GM12801 (cell line): ENCODE results near the gene TSPAN10.

Experiments used
- TF ChIP-seq, protein P1 (sequence below): IDR thresholded peaks from one replicate; pipeline ENCODE4 v1.5.1; 2011; ENCODE audit warnings: control low read depth; ENCODE audit not compliant: insufficient read length; ENCODE audit errors: extremely low read depth

TSPAN10 gene

DNA sequence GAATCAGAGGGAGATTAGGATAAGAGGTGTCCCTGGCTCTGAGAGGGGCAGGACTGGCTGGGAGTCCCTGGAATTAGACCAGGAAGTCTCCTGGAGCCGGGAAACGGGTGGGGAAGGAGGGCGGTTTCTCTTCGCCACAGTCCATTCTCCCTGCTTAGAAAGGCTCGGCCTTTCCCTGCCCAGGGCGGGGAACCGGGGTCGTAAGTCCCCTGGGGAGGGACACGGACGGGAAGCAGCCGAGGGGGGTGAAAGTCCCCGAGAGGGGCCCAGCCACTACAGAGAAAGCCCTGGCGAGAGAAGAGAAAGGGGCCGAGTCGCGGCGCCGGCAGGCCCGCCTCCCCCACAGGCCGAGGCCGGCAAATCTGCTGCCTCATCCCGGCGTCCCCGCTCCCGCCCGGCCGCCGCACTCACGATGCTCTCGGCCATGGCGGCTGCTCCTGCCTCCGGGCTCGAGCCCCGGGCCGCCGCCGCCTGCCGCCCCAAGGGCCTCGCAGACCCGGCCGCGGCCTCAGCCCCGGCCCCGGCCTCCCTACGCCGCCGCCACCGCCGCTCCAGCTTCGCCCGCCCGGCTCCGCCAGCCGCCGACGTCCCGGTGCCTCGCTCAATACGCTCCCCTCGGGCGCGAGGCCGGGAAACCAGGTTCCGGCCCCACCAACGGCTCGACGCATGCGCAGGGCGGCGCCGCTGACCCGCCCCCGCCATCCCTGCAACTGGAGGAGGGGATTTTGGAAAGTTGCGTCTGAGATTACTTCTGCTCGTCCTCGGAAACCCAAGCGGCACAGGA, at the start of gene TSPAN10, which contains the start of gene NPLOC4:
TSS of gene TSPAN10 (plus strand) at position 692 of the 784 bp plus-strand sequence. CDS start 5,217 bp downstream, outside the sequence.
TSS of gene NPLOC4 (minus strand) at position 608 of the 784 bp plus-strand sequence. CDS start at position 426, 182 bp downstream.
- TF ChIP-seq, protein P1, sequence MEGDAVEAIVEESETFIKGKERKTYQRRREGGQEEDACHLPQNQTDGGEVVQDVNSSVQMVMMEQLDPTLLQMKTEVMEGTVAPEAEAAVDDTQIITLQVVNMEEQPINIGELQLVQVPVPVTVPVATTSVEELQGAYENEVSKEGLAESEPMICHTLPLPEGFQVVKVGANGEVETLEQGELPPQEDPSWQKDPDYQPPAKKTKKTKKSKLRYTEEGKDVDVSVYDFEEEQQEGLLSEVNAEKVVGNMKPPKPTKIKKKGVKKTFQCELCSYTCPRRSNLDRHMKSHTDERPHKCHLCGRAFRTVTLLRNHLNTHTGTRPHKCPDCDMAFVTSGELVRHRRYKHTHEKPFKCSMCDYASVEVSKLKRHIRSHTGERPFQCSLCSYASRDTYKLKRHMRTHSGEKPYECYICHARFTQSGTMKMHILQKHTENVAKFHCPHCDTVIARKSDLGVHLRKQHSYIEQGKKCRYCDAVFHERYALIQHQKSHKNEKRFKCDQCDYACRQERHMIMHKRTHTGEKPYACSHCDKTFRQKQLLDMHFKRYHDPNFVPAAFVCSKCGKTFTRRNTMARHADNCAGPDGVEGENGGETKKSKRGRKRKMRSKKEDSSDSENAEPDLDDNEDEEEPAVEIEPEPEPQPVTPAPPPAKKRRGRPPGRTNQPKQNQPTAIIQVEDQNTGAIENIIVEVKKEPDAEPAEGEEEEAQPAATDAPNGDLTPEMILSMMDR = no peak

DNA sequence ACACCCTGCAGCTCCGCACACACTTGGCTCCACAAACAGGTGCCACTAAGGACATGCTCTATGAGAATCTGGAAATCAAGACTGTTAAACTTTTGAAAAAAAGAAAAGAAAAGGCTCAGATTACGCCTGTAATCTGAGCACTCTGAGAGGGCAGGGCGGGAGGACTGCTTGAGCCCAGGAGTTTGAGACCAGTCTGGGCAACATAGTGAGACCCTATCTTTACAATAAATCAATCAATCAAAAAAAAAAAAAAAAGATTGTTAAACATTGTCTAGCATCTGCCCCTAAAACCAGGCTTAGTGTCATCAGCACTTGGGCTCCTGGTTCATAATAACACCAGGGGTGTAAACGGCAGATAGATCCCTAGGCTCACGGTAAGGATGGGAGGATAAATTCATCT, 47.4 kb upstream of the TSPAN10 start:
- TF ChIP-seq, protein P1 = no peak

DNA sequence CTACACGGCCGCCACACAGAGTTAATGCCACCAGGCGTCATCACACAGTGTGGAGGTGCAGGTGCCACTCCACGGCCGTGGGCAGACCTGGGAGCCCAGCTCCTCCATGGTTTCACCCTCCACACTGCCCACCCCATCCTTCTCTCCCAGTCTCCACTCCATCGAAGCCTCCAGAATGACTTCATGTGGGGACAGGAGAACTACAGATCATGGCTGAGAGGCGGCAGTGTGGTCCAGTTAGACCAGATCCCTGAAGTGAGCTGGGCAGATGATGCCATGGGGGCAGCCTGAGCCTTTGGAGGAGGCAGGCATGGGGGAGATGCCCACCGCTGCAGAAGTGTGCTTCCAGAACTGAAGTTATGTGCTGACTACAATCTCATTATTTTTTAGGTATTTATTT, 46.9 kb upstream of the TSPAN10 start:
- TF ChIP-seq, protein P1 = no peak

DNA sequence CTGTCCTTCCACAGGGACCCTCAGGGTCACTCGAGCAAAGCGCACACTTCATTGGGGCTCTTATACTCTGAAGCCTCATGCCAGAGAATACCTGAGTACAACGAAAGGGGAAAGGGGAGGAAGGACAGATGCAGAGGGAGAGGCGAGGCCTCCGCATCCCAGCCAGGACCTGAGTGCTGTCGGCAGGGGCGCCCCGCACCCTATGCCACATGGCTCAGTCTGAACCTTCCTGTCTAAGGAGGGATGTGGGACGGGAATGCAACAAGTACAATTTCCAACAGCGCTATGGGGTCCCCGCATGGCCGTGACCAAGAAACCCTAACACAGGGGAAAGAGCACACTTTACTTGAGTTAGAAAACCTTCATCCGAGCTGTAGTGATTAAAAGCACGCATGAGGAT, 45.0 kb upstream of the TSPAN10 start:
- TF ChIP-seq, protein P1 = no peak

DNA sequence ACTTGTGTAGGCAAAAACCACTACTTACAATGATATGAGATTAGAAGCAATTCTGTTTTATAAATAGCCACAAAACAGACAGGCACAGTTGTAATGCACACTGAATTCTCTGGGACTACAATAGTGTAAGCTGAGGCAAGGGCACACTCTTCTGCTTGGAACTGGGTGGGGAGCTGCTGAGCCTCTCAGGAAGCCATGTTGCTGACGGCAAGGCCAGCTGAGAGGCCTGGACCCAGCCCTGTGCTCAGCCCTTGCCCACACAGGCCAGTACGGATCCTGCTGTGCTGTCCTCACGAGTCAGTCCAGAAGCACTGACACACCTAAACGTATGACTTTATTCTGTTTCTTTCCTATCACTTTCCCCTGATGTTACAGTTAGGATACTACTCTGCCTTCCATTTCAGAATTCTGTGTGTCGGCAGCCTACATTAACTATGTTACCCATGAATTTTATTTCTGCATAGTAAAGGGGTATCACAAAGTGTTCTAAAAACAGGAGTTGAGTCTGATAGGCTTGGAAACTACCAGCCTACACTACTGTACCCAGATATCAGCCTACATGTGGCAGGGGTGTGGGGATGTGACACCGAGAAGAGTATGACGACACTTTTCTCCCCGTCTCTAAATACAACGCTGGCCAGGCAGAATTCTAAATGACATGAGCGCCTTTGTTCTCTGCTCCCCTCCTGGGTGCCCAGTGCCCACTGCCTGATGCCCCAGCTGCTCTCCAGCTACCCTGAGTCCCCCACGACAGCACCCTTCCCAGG, 43.7 kb upstream of the TSPAN10 start:
- TF ChIP-seq, protein P1 = no peak

DNA sequence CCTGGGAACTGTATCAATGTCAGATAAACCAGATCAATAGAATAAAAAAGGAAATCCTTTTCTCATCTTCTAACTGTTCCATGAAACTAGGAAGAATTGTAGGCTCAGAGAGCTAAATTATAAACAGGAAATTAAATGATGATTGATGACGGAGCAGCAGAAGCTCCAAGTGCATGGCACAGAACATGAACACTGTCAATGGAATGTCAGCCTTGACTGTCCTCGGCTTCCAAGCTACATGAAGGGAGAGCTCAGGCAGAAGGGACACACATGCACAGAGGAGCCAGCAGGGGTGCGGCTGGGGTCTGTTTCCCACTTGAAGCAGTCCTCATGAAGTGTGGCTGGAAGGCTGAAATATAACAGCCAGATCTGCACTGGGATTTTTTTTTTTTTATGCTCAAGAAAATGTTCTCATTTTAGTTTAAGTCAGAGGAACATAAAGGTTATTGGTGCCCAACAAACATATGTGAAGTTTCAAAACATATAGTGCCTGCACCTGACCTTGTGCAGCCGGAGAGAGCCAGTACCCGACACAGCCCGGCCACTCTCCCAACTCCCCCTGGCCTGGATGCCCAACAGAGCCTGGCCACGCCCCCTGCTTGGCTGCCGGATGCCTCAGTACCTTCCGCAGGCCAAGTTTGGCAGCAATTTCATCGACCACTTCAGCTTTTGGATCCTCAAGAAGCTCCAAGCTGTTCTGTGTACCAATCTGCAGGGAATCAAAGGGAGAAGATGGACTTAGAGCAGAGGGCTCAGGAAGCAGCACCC, 37.1 kb upstream of the TSPAN10 start:
- TF ChIP-seq, protein P1 = no peak
